ENCODE results near the gene BBX. TPM values are rescaled to one million over a fixed set of nuclear protein-coding genes. Genes with fewer than 3 reads are reported as not detected.

BBX gene
- 100 to 1,000 TPM in 2 of 4 donors, 10 to 100 TPM in 2; 73.0 to 216 (median 106) TPM for total RNA-seq

GRCh38 chr3:107522510-107523288, at the start of gene BBX:
Gene BBX, plus strand, starts transcription at chr3:107522962. Its CDS starts 187,499 bp downstream, at chr3:107710461.
- Histone ChIP-seq H3K36me3 (no peaks in the 10 kb centered on the region), H3K27me3 (no peaks in the 10 kb centered on the region), H3K4me3 (replicated peaks in 1 of 3) (peak within 1 kb of the TSS; percentile 75 to 86 (median 82)), H3K9me3 (no peaks in the 10 kb centered on the region), H3K4me1 (peaks cover 6 to 8% of the 10 kb centered on the region in 2 donors), H3K27ac (peak within 1 kb of the TSS; percentile 98)
- WGBS, 2 donors: 1 to 2% methylated on average over 12 to 28 of the region's 42 CpGs
- TF ChIP-seq POLR2A (IDR thresholded peaks at IDR 0.05): peak; percentile 51 to 97
- TF ChIP-seq CTCF (IDR thresholded peaks at IDR 0.05): no peak
- peak; percentile 93 for DNase-seq
- intact Hi-C loops (cut with DNase I): loop anchor here (5.0 kb wide), 1 partner anchor 90 kb away; no protein-coding TSS in a partner anchor

- Histone ChIP-seq H3K4me3 (replicated peaks in 1 of 3) (no peak overlapping the region), H3K4me1 (no peaks in the 10 kb centered on the region), H3K27me3 (no peaks in the 10 kb centered on the region), H3K36me3 (no peaks in the 10 kb centered on the region), H3K9me3 (no peaks in the 10 kb centered on the region), H3K27ac (no peak overlapping the region)
- DNase-seq: no peak
- TF ChIP-seq CTCF (IDR thresholded peaks at IDR 0.05) (no peak), POLR2A (IDR thresholded peaks at IDR 0.05) (no peak)
- intact Hi-C loops (cut with DNase I): no loop called here
Measured at GRCh38 chr3:107476462-107476861, 46.3 kb upstream of the BBX start.

- Histone ChIP-seq H3K27ac (no peak overlapping the region), H3K4me3 (replicated peaks in 1 of 3) (no peak overlapping the region), H3K4me1 (no peaks in the 10 kb centered on the region), H3K36me3 (no peaks in the 10 kb centered on the region), H3K9me3 (no peaks in the 10 kb centered on the region), H3K27me3 (no peaks in the 10 kb centered on the region)
- intact Hi-C loops (cut with DNase I): no loop called here
- TF ChIP-seq POLR2A (IDR thresholded peaks at IDR 0.05) (no peak), CTCF (IDR thresholded peaks at IDR 0.05) (no peak)
- WGBS, 2 donors: 99 to 100% methylated on average over 2 of the region's 2 CpGs
- no peak for DNase-seq
Measured at GRCh38 chr3:107487490-107487889, 35.3 kb upstream of the BBX start.

GRCh38 chr3:107488942-107489341, 33.8 kb upstream of the BBX start:
- H3K36me3 ChIP-seq: no peaks in the 10 kb centered on the region
- DNase-seq: no peak
- H3K27me3 ChIP-seq: no peaks in the 10 kb centered on the region
- no peaks in the 10 kb centered on the region for H3K9me3 ChIP-seq
- H3K4me1 ChIP-seq: no peaks in the 10 kb centered on the region
- 85 to 88% methylated on average over 4 of the region's 4 CpGs for WGBS, 2 donors
- no peak overlapping the region for H3K27ac ChIP-seq
- TF ChIP-seq CTCF (IDR thresholded peaks at IDR 0.05): no peak
- no peak for TF ChIP-seq POLR2A (IDR thresholded peaks at IDR 0.05)
- no peak overlapping the region for H3K4me3 ChIP-seq (replicated peaks in 1 of 3)
- intact Hi-C loops (cut with DNase I): no loop called here

GRCh38 chr3:107493134-107493533, 29.6 kb upstream of the BBX start:
- Histone ChIP-seq H3K27ac (no peak overlapping the region), H3K4me3 (replicated peaks in 1 of 3) (no peak overlapping the region), H3K27me3 (no peaks in the 10 kb centered on the region), H3K9me3 (no peaks in the 10 kb centered on the region), H3K36me3 (no peaks in the 10 kb centered on the region), H3K4me1 (no peaks in the 10 kb centered on the region)
- no peak for DNase-seq
- WGBS, 2 donors: 67 to 77% methylated on average over 1 of the region's 1 CpG
- intact Hi-C loops (cut with DNase I): no loop called here
- TF ChIP-seq CTCF (IDR thresholded peaks at IDR 0.05) (no peak), POLR2A (IDR thresholded peaks at IDR 0.05) (no peak)

Data from thyroid gland (tissue), 4 donors.